ENCODE results near the gene PLA2G6. TPM values are rescaled to one million over a fixed set of nuclear protein-coding genes. Genes with fewer than 3 reads are reported as not detected.

The PLA2G6 gene
- total and polyA plus RNA-seq, 2 experiments from 2014 or later: 5.5 to 6.5 TPM

- TF ChIP-seq EZH2phosphoT487 (IDR thresholded peaks at IDR 0.05; ENCODE audit: insufficient read depth, low read depth) (no peak), EZH2 (IDR thresholded peaks at IDR 0.05; ENCODE audit: insufficient read depth, poor library complexity, severe bottlenecking) (no peak)
- Histone ChIP-seq H2AFZ (no peak overlapping the region), H3K27me3 (replicated peaks; ENCODE audit: insufficient read depth) (no peaks in the 10 kb centered on the region), H3K4me1 (ENCODE audit: insufficient read depth) (no peaks in the 10 kb centered on the region), H3F3A (ENCODE audit: insufficient read depth) (no peaks in the 10 kb centered on the region), H3K9me2 (ENCODE audit: insufficient read depth) (no peaks in the 10 kb centered on the region), H3K36me3 (ENCODE audit: low read depth) (no peaks in the 10 kb centered on the region), H3K4me3 (no peak overlapping the region), H4K20me1 (ENCODE audit: insufficient read depth) (no peaks in the 10 kb centered on the region), H3K9me3 (ENCODE audit: low read depth) (no peaks in the 10 kb centered on the region), H3K27ac (no peak overlapping the region), H3K9ac (no peak overlapping the region), H3K4me2 (ENCODE audit: unreplicated experiment) (no peak overlapping the region), H3K79me2 (ENCODE audit: insufficient read depth) (no peaks in the 10 kb centered on the region)
- DNase-seq: no peak
- 90 to 91% methylated on average over 25 of the region's 25 CpGs for WGBS, 2 experiments (ENCODE audit: low coverage in 1 of 2, low lambda C conversion rate in 2 of 2, missing lambda C conversion rate in 2 of 2)
- in situ Hi-C loops (cut with MboI): no loop called here
Observed at GRCh38 chr22:38072322-38073149, 109.1 kb downstream of the PLA2G6 start.

DNA sequence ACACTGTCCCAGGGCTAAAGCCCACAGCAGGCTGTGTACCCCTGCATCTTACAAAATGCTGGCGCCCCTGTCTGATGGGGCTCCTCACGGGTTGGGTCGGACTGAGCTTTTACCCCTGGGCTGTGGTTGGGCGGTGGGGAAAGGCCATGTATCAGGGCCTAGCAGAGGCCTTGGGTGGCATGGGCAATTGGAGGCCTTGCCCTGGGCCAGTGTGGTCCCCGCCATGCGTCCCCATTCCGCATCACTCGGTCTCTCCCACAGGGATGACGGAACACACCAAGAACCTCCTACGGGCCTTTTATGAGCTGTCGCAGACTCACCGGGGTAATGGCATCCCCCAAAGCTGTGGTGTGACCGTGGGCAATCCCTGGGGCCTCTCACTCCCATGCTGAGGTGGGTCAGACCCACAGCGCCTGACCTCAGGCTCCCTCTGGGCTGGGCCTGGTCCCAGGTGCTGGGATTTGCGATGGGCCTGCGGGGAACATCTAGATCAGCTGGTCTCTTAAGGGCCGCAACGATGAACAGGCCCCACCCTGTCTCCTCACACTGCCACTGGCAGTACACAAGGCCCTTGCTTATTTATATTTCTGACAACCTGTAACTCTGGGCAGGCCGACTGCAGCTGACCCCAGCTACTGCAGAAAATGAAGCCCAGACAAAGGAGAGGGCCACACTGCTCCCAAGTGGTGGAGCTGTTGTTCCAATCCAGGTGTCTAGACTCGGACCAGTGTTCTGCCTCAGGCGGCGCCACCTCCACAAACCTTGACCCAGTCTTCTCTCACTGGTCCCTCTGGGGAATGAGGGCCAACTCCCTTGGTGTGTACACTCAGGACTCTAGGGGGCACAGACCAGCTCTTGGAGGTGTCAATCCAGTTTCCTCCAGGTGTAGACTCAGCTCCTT is 110.0 kb downstream of the PLA2G6 start:
- Histone ChIP-seq H3F3A (ENCODE audit: insufficient read depth) (no peaks in the 10 kb centered on the region), H3K27me3 (replicated peaks; ENCODE audit: insufficient read depth) (no peaks in the 10 kb centered on the region), H2AFZ (no peak overlapping the region), H3K36me3 (ENCODE audit: low read depth) (no peaks in the 10 kb centered on the region), H3K27ac (no peak overlapping the region), H3K4me1 (ENCODE audit: insufficient read depth) (no peaks in the 10 kb centered on the region), H4K20me1 (ENCODE audit: insufficient read depth) (no peaks in the 10 kb centered on the region), H3K4me2 (ENCODE audit: unreplicated experiment) (no peak overlapping the region), H3K4me3 (no peak overlapping the region), H3K79me2 (ENCODE audit: insufficient read depth) (no peaks in the 10 kb centered on the region), H3K9me2 (ENCODE audit: insufficient read depth) (no peaks in the 10 kb centered on the region), H3K9ac (no peak overlapping the region), H3K9me3 (ENCODE audit: low read depth) (no peaks in the 10 kb centered on the region)
- no peak for DNase-seq
- in situ Hi-C loops (cut with MboI): no loop called here
- TF ChIP-seq EZH2phosphoT487 (IDR thresholded peaks at IDR 0.05; ENCODE audit: insufficient read depth, low read depth): no peak
- TF ChIP-seq EZH2 (IDR thresholded peaks at IDR 0.05; ENCODE audit: insufficient read depth, poor library complexity, severe bottlenecking): no peak
- WGBS, 2 experiments (ENCODE audit: low coverage in 1 of 2, low lambda C conversion rate in 2 of 2, missing lambda C conversion rate in 2 of 2): 92 to 94% methylated on average over 22 of the region's 22 CpGs

DNA sequence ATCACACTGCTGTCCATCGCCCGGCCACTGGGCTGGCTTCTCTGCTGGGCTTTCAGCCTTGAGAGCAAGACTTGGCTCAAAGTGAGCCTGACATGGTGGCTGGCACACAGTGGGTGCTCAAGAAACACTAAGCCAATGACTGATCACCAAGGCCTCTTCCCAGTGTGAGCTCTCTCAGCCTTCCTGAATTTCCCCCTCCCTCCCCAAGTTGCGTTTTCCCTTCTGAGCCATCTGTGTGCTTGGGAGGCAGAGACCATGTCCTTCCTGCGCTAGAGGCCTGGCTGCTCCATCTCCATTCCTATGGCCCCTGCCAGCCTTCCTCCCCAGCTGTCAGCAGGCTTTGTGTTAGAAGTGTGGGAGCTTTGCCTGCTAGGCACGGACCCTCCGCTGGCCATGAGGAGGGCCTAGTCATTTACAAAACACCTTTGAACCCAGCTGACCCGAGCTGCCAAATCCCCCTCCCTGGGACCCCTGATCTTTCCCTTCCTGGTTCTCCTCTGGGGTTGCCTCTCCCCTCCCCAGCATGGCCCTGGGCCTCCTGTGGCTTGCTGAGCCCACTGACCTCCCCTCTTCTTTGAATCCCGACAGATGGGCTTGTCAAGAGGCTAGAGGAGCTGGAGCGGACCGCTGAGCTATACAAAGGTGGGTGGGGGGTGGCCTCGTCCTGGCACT is 111.2 kb downstream of the PLA2G6 start:
- in situ Hi-C loops (cut with MboI): no loop called here

More for the DNA sequence above, 111.2 kb downstream of the PLA2G6 start:
- no peaks in the 10 kb centered on the region for H3F3A ChIP-seq (ENCODE audit: insufficient read depth)
- WGBS, 2 experiments (ENCODE audit: low coverage in 1 of 2, low lambda C conversion rate in 2 of 2, missing lambda C conversion rate in 2 of 2): 85 to 90% methylated on average over 11 of the region's 11 CpGs
- H3K36me3 ChIP-seq (ENCODE audit: low read depth): no peaks in the 10 kb centered on the region
- no peak overlapping the region for H3K4me3 ChIP-seq
- H3K9me3 ChIP-seq (ENCODE audit: low read depth): no peaks in the 10 kb centered on the region
- no peaks in the 10 kb centered on the region for H3K4me1 ChIP-seq (ENCODE audit: insufficient read depth)
- no peaks in the 10 kb centered on the region for H3K9me2 ChIP-seq (ENCODE audit: insufficient read depth)
- TF ChIP-seq EZH2phosphoT487 (IDR thresholded peaks at IDR 0.05; ENCODE audit: insufficient read depth, low read depth): no peak
- TF ChIP-seq EZH2 (IDR thresholded peaks at IDR 0.05; ENCODE audit: insufficient read depth, poor library complexity, severe bottlenecking): no peak
- no peak overlapping the region for H3K9ac ChIP-seq
- H3K79me2 ChIP-seq (ENCODE audit: insufficient read depth): no peaks in the 10 kb centered on the region
- H3K27ac ChIP-seq: no peak overlapping the region
- DNase-seq: no peak
- no peak overlapping the region for H3K4me2 ChIP-seq (ENCODE audit: unreplicated experiment)
- H3K27me3 ChIP-seq (replicated peaks; ENCODE audit: insufficient read depth): no peaks in the 10 kb centered on the region
- H4K20me1 ChIP-seq (ENCODE audit: insufficient read depth): no peaks in the 10 kb centered on the region
- no peak overlapping the region for H2AFZ ChIP-seq

All from GM23248 (cell line).